ENCODE measurements around the gene KIF21B. TPM values are rescaled to one million over a fixed set of nuclear protein-coding genes. Genes with fewer than 3 reads are reported as not detected.

Gene KIF21B
- total and polyA plus RNA-seq, 2 of the 8 experiments (the other 6 are each of a cell fraction or from before 2014, with no cell fraction given), result 10.8 to 26.5 TPM

- 94% methylated on average over 8 of the region's 9 CpGs; no CpG with 5 or more reads in 1 of the 2 experiments for WGBS, 2 experiments (ENCODE audit: extremely low coverage in 1 of 2, insufficient coverage in 1 of 2, insufficient read length in 1 of 2, insufficient replicate concordance in 2 of 2, low coverage in 1 of 2, low lambda C conversion rate in 2 of 2, missing lambda C conversion rate in 1 of 2)
- ChIA-PET POLR2A (ENCODE audit: partially characterized antibody) (interaction anchor here (1.2 kb wide), 1 partner anchor 10 kb away, joined by 5 read pairs; no protein-coding TSS in a partner anchor), CTCF (ENCODE audit: partially characterized antibody) (interaction anchor here (1.1 to 28.5 kb wide), 7 partner anchors 9 to 130 kb away, joined by 3 to 640 read pairs (median 44); partner anchors contain the start of gene KIF21B)
These were observed 34.8 kb downstream of the KIF21B start for GRCh38 chr1:200988693-200989092.

More at GRCh38 chr1:200988693-200989092, 34.8 kb downstream of the KIF21B start:
- H3K18ac ChIP-seq (ENCODE audit: extremely low read depth, low read length), result no peak overlapping the region
- no peaks in the 10 kb centered on the region for H3K79me1 ChIP-seq (ENCODE audit: low read depth, low read length)
- H3K27me3 ChIP-seq (replicated peaks in 1 of 4; ENCODE audit: control insufficient read depth in 3 of 4, extremely low read depth in 1 of 4, insufficient read depth in 3 of 4, low read length in 3 of 4), result no peaks in the 10 kb centered on the region
- no peak overlapping the region for H4K8ac ChIP-seq (ENCODE audit: extremely low read depth, insufficient read depth, low read length)
- DNase-seq (ENCODE audit: low read depth in 1 of 2, low spot score in 2 of 2), result no peak
- no peak overlapping the region for H2BK20ac ChIP-seq (ENCODE audit: low read length)
- FAIRE-seq, result no peak
- H3K4me1 ChIP-seq (replicated peaks in 1 of 4; ENCODE audit: control insufficient read depth in 3 of 4, insufficient read depth in 4 of 4, low read length in 3 of 4), result no peaks in the 10 kb centered on the region
- H4K20me1 ChIP-seq (replicated peaks in 1 of 2; ENCODE audit: control insufficient read depth in 1 of 2, insufficient read depth in 2 of 2, low read length in 2 of 2), result peaks cover 0 to 3% of the 10 kb centered on the region in 2 experiments
- H2AFZ ChIP-seq (ENCODE audit: low read length), result no peak overlapping the region
- no peak overlapping the region for H3K27ac ChIP-seq (ENCODE audit: low read depth, low read length)
- H4K5ac ChIP-seq (ENCODE audit: insufficient read length, low read depth, low read length), result no peak overlapping the region
- no peak overlapping the region for H3K14ac ChIP-seq (ENCODE audit: insufficient read length)
- no peak overlapping the region for H2AK5ac ChIP-seq (ENCODE audit: low read depth, low read length)
- no peak overlapping the region for H3K56ac ChIP-seq (replicated peaks; ENCODE audit: insufficient read length, low read depth, low read length)
- no peaks in the 10 kb centered on the region for H3K23me2 ChIP-seq (ENCODE audit: low read depth, low read length)
- H3K79me2 ChIP-seq (ENCODE audit: control insufficient read depth in 1 of 2, insufficient read depth in 2 of 2, low read length in 2 of 2), result no peaks in the 10 kb centered on the region
- no peak for TF ChIP-seq SIX5 (IDR thresholded peaks at IDR 0.05; ENCODE audit: low read depth, low read length)
- TF ChIP-seq SIN3A (conservative IDR thresholded peaks at IDR 0.05 in 1 of 2, IDR thresholded peaks at IDR 0.05 in 1 of 2; ENCODE audit: low read depth in 1 of 2, low read length in 2 of 2), result no peak
- TF ChIP-seq EZH2 (IDR thresholded peaks at IDR 0.05; ENCODE audit: low read depth, low read length, severe bottlenecking), result no peak
- TF ChIP-seq CBX8 (IDR thresholded peaks at IDR 0.05; ENCODE audit: borderline replicate concordance, low read depth, low read length), result no peak
- no peak for TF ChIP-seq SP1 (IDR thresholded peaks at IDR 0.05; ENCODE audit: low read depth, low read length)
- no peak for TF ChIP-seq CEBPB (IDR thresholded peaks at IDR 0.05; ENCODE audit: low read depth, low read length)
- no peak for TF ChIP-seq EGR1 (IDR thresholded peaks at IDR 0.05; ENCODE audit: borderline replicate concordance, low read depth, low read length)
- TF ChIP-seq CHD2 (IDR thresholded peaks at IDR 0.05; ENCODE audit: low read length), result no peak
- TF ChIP-seq RAD21 (IDR thresholded peaks at IDR 0.05 in 1 of 2, conservative IDR thresholded peaks at IDR 0.05 in 1 of 2; ENCODE audit: low read depth in 2 of 2, low read length in 2 of 2), result no peak
- no peak for TF ChIP-seq SP2 (IDR thresholded peaks at IDR 0.05; ENCODE audit: low read length)
- TF ChIP-seq HDAC6 (IDR thresholded peaks at IDR 0.05; ENCODE audit: low read depth, low read length), result no peak
- TF ChIP-seq SP4 (IDR thresholded peaks at IDR 0.05; ENCODE audit: low read length), result no peak
- H3K36me3 ChIP-seq (ENCODE audit: control insufficient read depth in 2 of 4, insufficient read depth in 4 of 4, low read length in 3 of 4), result peaks cover 2 to 32% (median 17%) of the 10 kb centered on the region in 4 experiments; a peak in 6 of 8 replicates
- no peak overlapping the region for H2BK5ac ChIP-seq (ENCODE audit: low read depth, low read length)
- no peak overlapping the region for H3K4me3 ChIP-seq (ENCODE audit: extremely low read depth in 1 of 4, insufficient read depth in 2 of 4, low read depth in 3 of 4, low read length in 4 of 4)
- no peaks in the 10 kb centered on the region for H3K9me3 ChIP-seq (ENCODE audit: insufficient read depth in 2 of 2, low read depth in 1 of 2, low read length in 1 of 2)
- no peak overlapping the region for H3K23ac ChIP-seq (ENCODE audit: insufficient read length)
- H3K4ac ChIP-seq (replicated peaks; ENCODE audit: insufficient read length, low read depth, low read length), result no peak overlapping the region
- no peak overlapping the region for H4K91ac ChIP-seq (replicated peaks; ENCODE audit: insufficient read length, low read length)
- no peak overlapping the region for H2BK120ac ChIP-seq (replicated peaks; ENCODE audit: low read depth, low read length)
- no peak overlapping the region for H3K9ac ChIP-seq (replicated peaks in 1 of 4; ENCODE audit: extremely low read depth in 1 of 4, low read depth in 3 of 4, low read length in 3 of 4)
- H2BK12ac ChIP-seq (ENCODE audit: low read depth, low read length), result no peak overlapping the region
- no peak overlapping the region for H3K4me2 ChIP-seq (ENCODE audit: insufficient read depth in 1 of 2, low read depth in 2 of 2, low read length in 2 of 2)
- no peak overlapping the region for H2BK15ac ChIP-seq (ENCODE audit: low read length)
